IPS DF 4.7 (cell line): ENCODE measurements around the gene DDIT3.
"Not testable (repeated sequence)": the region's sequence is repeated elsewhere in the genome, so short reads cannot be mapped to it uniquely, and the experiment has no call there.

Experiments used
- DNase-seq: peaks from one replicate; pipeline ENCODE4 v3.0.0-alpha.2; 2013; ENCODE audit warnings: low spot score; ENCODE audit errors: extremely low read depth

The DDIT3 gene, protein sequence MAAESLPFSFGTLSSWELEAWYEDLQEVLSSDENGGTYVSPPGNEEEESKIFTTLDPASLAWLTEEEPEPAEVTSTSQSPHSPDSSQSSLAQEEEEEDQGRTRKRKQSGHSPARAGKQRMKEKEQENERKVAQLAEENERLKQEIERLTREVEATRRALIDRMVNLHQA

DNA sequence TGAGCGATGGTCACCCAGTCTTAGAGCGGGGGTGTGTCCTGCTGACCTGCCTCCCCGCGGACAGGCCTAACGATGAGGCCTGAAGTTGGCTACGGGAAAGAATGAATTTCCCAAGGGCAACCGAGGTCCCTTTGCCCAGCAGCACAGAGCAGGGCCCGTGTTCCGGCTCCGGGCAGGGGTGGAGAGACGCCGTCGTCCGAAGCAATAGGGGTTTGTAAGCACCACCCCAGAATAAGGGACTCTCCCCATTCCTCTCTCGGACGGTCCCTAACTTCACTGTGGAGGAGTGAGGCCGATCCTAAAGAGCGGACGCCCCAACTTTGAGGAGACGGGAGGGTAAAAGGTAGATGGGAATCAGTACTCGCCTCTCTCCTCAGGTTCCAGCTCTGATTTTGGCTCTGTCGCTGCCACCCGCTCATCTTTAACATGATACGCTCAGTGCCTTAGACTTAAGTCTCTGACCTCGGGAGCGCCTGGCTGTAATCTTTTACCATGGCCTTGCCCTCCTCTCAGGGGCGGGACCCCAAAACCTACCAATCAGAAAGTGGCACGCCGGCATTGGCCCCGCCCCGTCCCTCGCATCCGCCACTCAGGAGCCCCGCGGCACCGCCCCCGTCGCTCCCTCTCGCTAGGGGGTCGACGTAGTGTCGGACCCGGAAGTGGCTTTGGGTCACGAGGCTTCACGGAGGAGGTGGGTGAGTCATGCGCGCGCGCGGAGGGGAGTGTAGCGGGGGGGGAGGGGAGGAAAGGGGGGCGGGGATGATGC is at the start of gene DDIT3:
Gene DDIT3 (minus strand): TSS at position 462 of the 766 bp plus-strand sequence. CDS start 3,108 bp downstream, outside the sequence.
- DNase-seq = peak; percentile 89

DNA sequence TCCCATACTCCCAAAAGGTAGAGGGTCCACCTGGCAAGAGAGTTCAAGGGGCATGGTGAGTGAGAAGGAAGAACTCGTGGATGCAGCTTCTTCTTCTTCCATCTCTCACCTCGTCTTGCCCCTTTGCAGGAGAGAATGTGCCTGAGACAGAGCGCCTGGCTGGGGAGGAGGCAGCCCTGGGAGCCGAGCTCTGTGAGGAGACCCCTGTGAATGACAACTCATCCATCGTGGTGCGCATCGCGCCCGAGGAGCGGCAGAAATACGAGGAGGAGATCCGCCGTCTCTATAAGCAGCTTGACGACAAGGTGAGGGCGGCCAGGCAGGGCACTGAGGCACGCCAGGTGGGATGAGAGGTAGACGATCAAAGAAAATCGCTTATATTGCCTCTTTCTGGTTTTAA is 49.5 kb upstream of the DDIT3 start:
- no peak for DNase-seq

DNA sequence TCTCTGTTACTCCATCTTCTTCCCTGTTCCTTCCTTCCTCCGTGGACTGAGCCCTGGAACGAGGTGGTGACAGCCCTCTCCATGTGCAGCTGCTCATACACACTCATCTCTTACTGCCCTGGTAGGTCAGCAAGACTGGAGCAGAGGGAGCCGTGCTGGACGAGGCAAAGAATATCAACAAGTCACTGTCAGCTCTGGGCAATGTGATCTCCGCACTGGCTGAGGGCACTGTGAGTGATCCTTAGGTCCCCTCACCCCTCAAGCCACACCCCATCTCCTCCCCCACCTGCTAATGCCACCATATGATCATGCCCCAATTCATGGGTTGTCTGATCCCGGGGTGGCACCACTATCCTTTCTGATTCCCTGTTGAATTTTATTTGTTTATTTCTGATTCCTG is 48.5 kb upstream of the DDIT3 start:
- no peak for DNase-seq

- DNase-seq = no peak
These were observed 43.9 kb upstream of the DDIT3 start for GRCh38 chr12:57564178-57564740.

DNA sequence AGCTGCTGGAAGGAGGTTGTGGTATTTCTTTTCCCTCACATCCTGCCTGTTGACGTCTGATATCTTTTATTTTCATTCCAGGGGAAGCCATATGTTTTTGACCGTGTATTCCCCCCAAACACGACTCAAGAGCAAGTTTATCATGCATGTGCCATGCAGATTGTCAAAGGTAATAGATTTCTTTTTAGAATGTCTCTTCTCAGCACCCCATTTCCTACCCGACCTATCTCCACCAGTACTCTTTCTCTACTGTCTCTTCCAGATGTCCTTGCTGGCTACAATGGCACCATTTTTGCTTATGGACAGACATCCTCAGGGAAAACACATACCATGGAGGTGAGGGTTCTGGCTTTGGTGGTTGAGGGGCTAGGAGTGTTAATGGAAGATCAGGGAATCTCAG is 43.0 kb upstream of the DDIT3 start:
- DNase-seq = no peak

DNA sequence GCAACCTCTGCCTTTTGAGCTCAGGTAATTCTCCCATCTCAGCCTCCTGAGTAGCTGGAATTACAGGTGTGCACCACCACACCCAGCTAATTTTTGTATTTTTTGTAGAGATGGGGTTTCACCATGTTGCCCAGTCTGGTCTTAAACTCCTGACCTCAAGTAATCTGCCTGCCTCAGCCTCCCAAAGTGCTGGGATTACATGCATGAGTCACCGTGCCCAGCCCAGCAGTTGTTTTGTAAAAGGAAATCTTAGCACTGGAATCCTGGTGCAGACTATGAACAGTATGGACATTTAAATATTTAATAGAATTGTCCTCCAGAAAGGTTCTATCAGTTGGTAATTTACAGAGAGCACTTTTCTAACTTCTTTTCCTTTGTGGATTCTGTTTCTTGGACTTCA is 40.8 kb upstream of the DDIT3 start:
- not testable (repeated sequence) for DNase-seq

DNA sequence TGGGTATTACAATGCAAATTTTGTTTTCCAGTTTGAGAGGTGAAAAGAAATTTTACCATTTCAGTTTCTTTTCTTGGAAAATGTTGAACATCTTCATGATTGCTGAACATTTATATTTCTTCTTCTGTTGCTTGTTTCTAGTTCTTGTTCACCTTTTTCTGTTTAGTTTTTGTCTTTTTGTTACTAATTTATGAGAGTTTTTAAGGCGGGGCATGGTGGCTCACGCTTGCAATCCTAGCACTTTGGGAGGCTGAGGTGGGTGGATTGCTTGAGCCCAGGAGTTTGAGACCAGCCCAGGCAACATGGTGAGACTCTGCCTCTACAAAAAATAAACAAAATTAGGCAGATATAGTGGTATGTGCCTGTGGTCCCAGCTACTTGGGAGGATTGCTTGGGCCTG is 40.2 kb upstream of the DDIT3 start:
- no peak for DNase-seq

- DNase-seq = no peak
These were observed 38.5 kb upstream of the DDIT3 start for GRCh38 chr12:57558864-57559263.

DNA sequence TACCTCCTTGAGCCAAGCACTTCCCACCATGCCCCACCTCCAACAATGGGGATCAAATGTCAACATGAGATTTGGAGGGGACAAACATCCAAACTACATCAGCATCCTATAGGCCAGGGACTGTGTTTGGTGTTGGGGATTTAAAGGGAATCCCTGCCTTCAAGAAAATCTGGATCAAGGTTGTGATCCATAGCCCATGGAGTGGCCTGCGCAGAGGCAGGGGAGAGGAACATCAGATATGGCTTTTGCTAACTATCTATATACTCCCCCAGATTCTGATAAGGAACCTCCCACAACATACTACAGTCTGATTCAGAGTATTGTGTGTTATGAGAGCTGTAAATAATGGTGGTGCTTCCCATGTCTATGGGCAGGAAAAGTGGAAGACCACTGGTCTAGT is 34.6 kb upstream of the DDIT3 start:
- no peak for DNase-seq

DNA sequence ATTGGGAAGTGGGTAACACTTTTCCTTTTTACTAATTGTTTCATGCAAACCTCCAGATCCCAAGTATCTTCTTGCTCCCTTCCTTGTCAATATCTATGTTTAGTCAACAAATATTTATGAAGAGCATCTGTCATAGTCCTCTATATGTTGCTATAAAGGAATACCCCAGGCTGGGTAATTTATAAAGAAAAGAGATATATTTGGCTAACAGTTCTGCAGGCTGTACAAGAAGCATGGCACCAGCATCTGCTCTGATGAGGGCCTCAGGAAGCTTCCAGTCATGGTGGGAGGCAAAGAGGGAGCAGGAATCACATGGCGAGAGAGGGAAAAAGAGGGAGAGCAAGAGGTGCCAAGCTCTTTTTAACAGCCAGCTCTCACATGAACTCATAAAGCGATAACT is 34.1 kb upstream of the DDIT3 start:
- DNase-seq = no peak

GRCh38 chr12:57553343-57554202 is 33.3 kb upstream of the DDIT3 start:
- no peak for DNase-seq

- no peak for DNase-seq
These were observed 32.6 kb upstream of the DDIT3 start for GRCh38 chr12:57552835-57553313.

DNA sequence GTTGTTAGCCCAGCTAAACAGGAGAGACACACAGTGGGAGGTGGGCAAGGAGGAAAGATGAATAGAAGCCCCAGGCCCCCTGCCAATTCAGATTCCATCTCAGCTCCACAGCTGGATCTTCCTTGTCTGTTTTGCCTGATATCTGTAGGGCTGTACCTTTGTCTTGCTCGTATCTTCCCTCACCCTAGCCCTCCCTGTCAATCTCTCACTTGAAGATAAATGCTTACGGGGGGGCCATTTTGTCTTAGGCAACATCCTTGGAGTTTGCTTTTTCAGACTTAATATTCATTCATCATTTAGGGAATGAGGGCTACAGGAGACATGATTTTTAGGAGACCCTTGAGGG is 32.0 kb upstream of the DDIT3 start:
- no peak for DNase-seq

DNA sequence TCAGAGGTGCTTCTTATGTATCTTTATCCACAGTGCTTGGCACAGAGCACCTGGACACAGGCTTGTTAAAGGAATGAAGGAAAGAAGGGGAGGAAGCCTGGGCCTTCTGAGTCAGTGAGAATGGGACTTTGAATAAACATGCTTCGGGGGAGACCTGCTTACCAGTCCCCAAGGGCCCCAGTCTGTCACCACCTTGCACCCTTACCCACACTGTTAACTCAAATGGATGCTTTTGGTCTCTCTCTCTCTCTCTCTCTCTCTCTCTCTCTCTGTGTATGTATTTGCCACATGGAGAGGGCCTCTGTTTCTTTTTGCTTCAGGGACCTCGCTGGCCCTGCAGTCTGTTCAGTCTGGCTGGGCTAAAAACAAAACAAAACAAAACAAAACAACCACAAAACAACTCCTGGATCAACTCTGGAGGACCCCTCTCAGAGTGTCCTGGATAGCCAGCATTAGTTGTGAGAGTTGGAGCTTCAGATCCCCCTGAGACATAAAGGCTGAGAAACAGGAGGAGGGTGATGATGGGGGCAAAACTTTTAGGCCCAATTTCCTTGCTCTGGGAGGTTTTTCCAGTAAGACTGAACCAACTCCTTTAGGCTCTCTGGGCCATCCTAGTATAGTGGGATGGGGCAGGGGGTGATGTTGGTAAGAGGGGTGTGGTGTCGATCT is 31.5 kb upstream of the DDIT3 start:
- no peak for DNase-seq

DNA sequence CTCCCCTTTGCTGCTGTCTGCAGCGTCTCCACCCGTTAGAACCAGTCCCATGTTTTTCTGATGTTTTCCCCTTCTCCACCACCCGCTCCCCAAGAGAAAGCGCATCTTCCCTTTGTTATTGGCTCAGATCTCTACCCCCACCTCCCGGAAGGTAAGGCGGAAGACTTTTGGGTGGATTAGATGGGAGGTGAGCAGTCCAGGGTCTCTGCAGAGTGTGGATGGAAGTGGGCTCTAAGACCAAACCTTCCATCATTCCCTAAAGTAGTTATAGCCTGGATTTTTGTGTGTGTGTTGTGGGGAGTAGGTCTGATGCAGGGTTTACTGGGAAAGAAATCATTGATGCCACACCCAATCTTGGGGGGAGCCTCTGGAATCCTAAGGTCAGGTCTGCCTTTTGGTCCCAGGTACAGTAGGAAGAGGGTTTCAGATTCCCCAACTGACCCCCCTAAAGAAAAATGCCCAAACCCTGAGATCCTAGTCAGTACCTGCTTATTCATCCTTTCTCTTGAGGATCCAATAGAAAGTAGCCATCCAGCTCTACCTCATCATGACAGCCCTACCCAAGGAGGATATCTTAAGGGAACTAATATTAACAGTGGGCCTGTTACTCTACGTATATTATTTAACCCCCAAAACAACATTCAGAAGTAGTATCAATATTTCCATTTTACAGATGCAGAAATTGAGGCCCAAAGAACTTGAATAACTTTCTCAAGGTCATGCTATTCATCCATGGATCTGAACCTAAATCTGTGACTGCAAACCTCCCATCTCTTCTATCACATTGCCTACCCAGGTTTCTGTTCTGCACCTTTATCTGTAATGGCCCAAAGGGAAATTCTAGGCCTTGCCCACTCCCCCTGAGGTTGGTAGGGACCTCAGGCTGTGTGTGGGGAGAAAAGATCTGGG is 30.6 kb upstream of the DDIT3 start:
- DNase-seq = no peak

DNA sequence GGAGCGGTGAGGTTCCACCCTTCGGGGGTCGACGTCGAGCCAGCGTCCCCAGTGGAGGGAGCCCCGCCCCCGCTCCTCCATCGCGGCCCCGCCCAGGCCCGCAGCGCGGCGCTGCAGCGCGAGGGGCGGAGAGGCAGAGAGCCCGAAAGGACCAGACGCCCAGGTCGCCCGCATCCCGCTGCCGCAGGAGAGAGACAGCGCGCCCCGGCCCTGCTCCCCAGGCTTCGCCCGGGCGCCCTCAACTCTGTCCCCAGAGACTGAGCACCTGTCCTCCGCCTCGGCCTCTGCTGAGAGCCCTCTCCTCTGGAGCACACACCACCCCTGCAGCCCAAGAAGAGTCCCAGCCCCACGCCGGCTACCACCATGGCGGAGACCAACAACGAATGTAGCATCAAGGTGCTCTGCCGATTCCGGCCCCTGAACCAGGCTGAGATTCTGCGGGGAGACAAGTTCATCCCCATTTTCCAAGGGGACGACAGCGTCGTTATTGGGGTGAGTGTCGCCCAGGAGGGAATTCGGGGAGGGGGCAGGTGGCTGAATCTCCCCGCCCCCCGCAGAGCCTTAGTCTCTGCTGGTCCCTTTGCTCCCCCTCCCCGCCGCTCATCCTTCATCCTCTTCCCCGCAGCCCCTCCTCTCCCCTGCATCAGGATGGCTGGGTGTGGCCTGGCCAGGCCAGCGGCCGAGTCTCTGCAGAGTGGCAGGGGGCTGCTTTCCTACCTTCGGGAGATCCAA is 29.8 kb upstream of the DDIT3 start, which contains the start of gene KIF5A:
Gene KIF5A (plus strand): TSS at position 136 of the 732 bp plus-strand sequence. CDS start 228 bp downstream, at position 364.
- DNase-seq = no peak

- DNase-seq = no peak
These were observed 29.0 kb upstream of the DDIT3 start for GRCh38 chr12:57549203-57549908.

GRCh38 chr12:57548488-57548887 is 28.2 kb upstream of the DDIT3 start:
- DNase-seq = no peak

GRCh38 chr12:57548013-57548315 is 27.6 kb upstream of the DDIT3 start:
- no peak for DNase-seq
